Stimulated activated CD8-positive, alpha-beta memory T cell treated with anti-CD3 and anti-CD28 coated beads, Interleukin-2, amount 100 ng/mL, for 48 hours (primary cell): ENCODE measurements around the gene RALGPS1.

ENCODE experiments used
- DNase-seq, 2 donors: peaks; one replicate each; pipeline ENCODE4 v3.0.0-alpha.2; 2020; ENCODE audit warnings: low read depth in 2 of 2

RALGPS1 gene

GRCh38 chr9:127053960-127054359 lies 139.4 kb downstream of the RALGPS1 start:
- no peak for DNase-seq

GRCh38 chr9:127055745-127056402 lies 141.3 kb downstream of the RALGPS1 start:
- DNase-seq = no peak

DNA sequence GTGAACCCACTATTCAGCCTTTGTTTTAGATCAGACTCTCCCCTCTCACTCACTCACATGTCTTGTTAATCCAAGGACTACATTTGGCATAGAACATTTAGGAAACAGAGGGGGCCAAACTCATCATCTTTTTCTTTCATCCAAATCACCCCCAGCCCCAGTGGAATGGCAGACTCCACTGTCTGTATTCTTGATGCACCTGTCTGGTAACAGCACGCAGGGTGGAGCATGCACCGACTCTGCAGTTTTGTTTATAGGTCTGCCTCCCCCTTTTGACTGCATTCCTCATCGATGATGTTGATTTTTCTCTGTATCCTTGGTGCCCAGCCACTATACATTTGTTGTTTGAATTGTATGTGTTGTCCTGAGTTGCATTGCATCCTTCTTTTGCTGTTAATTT lies 141.9 kb downstream of the RALGPS1 start:
- no peak for DNase-seq

GRCh38 chr9:127058011-127058644 lies 143.5 kb downstream of the RALGPS1 start:
- no peak for DNase-seq

DNA sequence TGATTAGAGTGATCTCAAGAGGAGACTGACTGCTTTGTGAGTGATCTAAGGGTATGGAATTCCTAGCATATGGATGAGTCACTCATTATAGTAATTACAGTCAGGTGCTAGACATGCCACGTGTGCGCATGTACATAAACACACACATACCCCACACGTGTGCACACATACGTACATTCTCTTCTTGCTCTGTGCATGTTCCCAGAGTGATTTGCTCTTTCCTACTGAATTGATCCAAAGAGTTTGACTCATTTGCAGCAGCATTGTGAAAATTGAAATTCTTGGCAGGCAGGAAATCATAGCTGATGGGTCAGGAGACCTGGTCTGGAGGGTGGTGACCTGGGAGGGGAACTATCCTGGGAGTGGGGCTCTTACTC lies 144.1 kb downstream of the RALGPS1 start:
- no peak for DNase-seq

GRCh38 chr9:127059030-127059429 lies 144.4 kb downstream of the RALGPS1 start:
- DNase-seq = no peak

DNA sequence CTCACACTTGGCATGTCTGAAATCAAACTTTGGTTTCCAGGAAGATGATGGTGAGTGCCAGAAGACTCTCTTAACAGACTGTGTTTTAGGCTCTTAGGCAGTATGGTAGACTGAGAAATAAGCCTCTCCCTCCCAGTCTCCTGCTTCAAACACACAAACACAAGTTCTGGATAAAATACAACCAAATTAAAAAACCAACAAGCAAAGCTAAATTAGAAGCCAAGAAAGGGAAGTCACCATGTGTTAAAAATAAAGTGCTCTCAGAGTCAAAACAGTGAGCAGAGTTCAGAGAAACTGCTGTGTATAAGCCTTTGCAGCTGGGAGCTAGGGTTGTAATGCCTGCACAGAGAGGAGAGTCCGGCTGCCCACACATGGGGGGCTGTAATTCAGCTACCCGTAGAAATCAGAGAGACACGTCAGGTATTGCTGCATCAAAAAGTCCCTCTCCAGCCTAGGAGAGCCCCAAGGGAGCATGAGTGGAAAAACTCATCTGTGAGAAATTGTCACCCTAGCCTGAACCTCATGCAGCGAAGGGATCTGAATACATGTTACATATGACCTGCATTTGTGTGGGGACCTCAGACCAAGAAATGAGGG lies 145.3 kb downstream of the RALGPS1 start:
- DNase-seq = no peak

DNA sequence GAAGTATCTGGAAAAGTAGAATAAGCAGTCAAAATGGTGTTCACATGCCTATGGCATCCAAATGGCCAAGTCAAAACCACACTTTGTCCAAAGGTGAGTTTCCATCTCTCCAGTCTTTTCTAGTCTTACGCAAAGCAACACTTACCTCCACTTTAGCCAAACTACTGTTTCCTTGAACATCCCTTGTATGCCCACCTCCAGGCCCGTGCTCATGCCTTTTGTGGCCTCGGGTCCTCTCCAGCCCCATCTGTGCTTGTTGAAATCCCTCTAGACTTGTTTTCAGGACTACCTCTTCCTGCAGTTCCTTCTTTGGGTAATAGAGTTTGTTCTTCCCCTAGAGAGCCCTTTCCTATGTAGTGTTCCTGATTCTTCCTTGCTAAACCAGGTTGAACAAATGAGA lies 146.8 kb downstream of the RALGPS1 start:
- no peak for DNase-seq

GRCh38 chr9:127064335-127064734 lies 149.8 kb downstream of the RALGPS1 start:
- no peak for DNase-seq

GRCh38 chr9:127065592-127065991 lies 151.0 kb downstream of the RALGPS1 start:
- no peak for DNase-seq

DNA sequence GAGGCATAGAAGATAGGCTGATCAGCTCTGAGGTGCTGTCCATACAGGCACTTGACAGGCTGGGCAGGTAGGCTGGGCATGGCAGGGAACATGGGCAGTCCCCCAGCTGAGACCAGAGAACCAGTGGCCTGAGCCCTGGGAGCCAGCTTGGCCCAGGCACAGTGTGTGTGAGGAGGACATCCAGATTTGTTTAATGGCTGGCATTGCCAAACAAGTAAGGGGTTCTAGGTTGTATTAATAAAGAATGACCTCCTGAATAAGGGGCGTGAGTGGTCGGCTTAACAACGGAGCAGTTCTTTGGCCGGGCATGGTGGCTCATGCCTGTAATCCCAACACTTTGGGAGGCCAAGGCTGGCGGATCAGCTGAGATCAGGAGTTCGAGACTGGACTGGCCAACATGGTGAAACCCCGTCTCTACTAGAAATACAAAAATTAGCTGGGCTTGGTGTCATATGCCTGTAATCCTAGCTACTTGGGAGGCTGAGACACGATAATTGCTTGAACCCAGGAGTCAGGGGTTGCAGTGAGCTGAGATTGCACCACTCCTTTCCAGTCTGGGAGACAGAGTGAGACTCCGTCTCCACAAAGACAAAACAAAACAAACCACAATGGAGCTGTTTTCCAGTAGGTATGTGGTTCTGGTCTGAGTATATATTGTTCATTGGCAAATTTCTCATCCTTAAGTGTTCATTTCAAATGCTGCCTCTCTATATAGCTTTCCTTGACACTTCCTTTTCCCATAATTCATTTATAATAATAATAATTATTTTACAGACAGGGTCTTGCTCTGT lies 151.7 kb downstream of the RALGPS1 start:
- DNase-seq = no peak

GRCh38 chr9:127066851-127067136 lies 152.2 kb downstream of the RALGPS1 start:
- DNase-seq = no peak

DNA sequence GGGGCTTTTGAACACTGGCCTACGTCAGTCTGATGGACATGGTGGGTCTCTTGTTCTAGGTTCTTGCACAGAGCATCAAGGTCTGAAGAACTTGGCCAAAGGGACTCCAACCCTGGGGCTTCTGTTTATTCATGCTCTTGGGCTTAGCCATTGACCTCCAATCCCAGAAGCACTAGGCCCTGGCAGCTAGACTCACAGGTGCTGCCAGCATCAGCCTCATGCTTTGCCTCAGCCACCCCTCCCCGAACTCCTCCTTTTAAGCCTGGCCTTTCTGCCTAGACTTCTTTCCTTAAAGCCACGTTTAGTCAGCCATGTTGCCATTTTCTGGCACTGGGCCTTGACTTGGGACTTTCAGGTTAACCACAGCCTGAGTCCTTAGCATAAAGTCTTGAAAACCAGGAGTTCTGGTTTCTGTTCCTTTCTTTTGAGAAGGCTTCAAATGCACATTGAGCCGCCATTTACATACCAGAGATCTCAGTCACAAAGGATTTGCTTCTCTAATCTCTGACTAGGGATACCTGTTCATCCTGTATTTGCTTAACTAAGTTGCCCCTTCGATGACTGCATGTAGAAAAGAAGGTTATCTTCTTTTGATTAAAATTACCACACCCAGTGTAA lies 153.1 kb downstream of the RALGPS1 start:
- DNase-seq = no peak

DNA sequence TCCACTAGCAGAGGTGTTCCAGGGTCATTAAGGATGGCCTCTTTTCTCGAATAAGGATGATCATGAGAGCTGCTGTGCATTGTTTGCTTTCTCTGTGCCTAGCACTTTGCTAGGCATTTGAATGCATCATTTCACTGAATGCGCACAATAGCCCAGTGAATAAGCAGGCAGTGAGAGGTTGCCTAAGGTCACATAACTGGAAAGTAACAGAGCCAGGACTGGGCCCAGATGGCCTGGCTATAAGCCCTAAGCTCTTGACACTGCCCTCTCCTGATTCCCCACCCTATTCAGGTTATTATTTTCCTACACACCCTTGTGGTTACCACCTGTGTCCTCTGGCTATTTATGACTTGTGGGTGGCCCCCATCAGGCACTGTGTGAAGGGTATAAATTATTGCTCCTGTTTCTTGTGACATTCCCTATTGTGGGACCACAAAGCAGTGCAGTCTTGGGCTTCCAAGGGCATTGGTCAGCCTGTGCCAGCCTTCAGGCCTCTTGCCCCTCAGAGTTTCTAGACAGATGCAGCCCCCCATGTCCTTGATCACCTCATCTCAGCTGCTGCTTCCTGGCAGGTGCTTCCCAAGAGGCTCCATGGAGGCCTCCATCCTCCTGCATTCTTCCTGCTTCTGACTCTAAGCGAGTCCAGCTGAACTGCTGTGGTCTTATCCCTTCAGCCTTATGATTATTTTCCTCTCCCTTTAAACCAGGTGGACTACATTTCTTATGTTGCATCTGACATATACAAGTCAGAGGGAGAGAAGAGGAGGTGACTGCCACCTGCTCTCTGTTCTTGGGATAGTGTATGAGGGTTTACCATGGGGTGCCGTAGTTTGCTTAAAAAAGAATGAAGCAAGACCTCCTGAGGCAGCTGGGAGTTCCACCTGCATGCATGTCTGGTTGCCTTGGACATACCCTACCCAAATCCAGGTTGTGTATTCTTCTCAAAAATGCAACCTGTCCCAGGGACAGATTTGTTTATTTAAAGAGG lies 160.3 kb downstream of the RALGPS1 start:
- no peak for DNase-seq

DNA sequence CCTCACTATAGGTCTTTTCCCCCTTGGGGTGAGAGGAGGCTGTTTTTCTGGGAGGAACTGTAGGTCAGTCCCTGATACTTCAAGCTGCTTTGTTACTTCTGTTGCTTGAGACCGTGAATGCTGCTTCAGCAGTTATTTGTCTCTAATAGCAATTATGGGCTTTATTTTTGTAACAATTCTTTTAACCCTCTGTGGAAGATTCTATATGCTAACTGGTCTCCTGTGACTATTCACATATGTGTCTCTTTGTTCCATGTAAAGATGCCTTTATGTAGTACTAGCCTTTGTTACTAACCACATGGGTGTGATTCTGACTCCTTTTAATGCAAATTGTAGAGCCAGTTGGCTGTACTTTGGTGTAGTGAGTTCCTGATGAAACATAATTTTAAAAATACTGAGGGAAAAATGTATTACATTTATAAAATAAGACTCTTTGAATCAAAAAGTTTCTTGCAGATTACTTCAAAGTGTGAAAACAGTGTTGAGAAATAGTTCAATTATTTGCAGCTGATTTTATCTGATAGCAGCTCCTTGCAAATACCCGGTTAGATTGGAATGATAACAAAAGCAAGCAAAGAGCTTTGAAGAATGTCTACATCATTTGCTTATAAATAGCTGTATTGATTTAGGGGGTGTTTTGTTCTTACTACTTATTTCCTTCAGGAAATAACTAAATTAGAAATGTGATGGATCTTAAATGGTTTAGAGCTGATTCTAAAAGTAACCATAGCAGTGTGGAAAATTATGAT lies 161.2 kb downstream of the RALGPS1 start:
- DNase-seq = no peak

DNA sequence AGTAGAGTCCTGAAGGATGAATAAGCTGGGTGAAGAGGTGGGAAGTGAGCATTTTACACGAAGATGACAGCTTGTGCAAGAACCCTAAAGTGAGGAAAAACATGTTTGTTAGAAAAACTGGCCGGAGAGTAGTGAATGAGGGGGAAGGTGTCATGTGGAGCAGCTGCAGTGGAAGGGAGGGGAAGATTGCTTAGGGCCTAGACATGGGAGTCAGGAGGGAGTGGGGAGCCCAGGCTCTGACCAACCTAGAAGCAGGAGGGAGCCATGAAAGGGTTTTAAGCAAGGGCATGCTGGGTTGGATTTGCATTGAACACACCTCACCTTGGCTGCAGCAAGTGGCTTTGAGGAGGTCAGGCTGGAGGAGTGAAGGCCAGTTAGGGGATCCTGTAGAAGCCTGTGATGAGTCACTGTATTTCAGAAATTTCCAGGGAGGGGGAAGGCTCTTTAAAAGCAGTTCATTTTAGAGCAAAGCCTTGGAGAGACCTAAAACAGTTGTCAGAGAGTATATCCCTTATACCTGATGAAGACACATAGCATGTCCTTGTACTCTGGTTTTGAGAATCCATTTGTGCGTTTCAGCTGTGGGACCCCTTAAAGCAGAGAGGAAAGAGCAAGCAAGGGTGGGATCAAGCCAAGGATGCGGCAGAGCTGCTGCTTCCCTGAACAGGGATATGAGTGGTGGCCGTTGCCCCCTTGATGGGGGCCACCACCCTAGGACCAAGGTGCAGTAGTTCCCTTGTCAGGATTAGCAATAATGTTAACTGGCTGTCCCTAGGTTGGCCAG lies 162.5 kb downstream of the RALGPS1 start:
- DNase-seq = no peak

- DNase-seq = no peak
These were observed 163.0 kb downstream of the RALGPS1 start for GRCh38 chr9:127077644-127077946.

DNA sequence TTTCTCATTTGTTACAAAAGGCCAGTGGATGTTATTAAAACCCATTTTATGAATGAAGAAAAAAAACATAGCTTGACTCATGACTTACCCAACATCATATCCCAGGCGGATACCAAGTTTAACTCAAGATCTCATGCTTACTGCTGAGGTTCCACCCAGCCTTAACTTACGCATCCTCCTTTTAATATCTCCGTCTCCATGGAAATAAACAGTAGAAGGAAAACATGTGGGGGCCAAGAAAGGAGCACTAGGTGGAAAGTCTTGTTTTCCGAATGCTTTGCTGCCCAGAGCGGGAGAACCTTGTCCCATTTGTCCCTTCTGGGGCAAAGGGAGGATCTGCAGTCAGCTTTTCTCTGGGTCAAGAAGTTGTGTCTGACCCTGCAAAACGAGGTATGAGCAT lies 163.8 kb downstream of the RALGPS1 start:
- no peak for DNase-seq

- no peak for DNase-seq
These were observed 164.4 kb downstream of the RALGPS1 start for GRCh38 chr9:127078988-127079387.
